ENCODE results near the gene ABCB6.

Gene ABCB6

DNA sequence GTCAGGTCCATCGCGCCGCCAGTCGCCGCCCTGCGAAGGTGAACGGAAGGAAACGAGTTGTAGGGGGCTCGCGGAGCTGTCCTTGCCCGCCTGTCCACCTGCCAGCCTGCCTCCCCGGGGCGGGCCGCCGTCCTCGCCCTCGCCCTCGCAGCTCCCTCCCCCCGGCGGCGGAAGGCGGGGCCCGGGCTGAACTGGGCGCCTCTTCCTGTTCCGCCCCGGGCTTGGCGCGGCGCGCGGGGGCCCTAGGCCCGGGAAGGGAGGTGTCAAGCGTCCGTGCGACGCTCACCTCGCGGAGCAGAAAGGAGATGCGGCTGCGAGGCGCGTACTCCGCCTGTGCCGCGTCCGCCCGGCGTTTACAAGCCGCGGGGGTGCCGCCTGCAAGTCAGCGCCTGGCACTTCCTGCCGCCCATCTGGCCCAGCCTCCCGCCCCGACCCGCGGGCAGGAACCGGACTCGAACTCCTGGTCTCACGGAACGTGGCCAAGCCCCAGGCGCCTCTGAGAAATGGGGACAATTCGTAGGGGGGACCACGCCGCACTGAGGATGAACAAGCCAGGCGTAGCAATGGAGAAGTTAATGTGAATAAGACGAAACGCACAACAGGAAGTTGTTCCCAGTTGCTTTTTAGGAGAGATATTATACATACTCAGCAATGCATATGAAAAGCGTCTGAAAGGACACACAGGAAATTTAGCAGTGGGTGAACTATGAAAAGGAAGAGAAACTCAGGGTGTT lies 41.8 kb downstream of the ABCB6 start, which contains the start of gene CNPPD1:
TSS of gene CNPPD1 (minus strand) at position 108 of the 734 bp plus-strand sequence. CDS start at position 11, 97 bp downstream.
- peaks cover 4 to 57% of the 10 kb centered on the region in 2 experiments; a peak in 2 of 3 replicates for H3K36me3 ChIP-seq (ENCODE audit: control insufficient read depth in 2 of 2, insufficient read depth in 1 of 2, low read length in 2 of 2)
- no peaks in the 10 kb centered on the region for H3K9me3 ChIP-seq (ENCODE audit: control insufficient read depth, insufficient read depth, low read depth, low read length)
- H3K4me3 ChIP-seq (ENCODE audit: low read depth, low read length): peak within 1 kb of the TSS; percentile 78
- H3K4me1 ChIP-seq (ENCODE audit: control insufficient read depth, insufficient read depth, low read length): peaks cover 6% of the 10 kb centered on the region; the same call in 1 of the 2 replicates
- ChIA-PET CTCF (interaction anchor here (0.5 to 8.4 kb wide), 7 partner anchors 17 to 240 kb away, joined by 3 to 101 read pairs (median 3); partner anchors contain the start of genes GLB1L, NHEJ1 and STK16), POLR2A (interaction anchor here (0.7 to 2.7 kb wide), 13 partner anchors 17 to 180 kb away, joined by 3 to 27 read pairs (median 4); partner anchors contain the start of genes ABCB6, ANKZF1, ATG9A and CFAP65)
- H3K27ac ChIP-seq (ENCODE audit: extremely low read depth, low read depth, low read length): peak within 1 kb of the TSS; percentile 79
- TF ChIP-seq ZBTB8A (tag by site-specific recombination; IDR thresholded peaks at IDR 0.05): peak; percentile 99
- TF ChIP-seq ZNF610 (tag by site-specific recombination; IDR thresholded peaks at IDR 0.05; ENCODE audit: borderline replicate concordance): no peak
- TF ChIP-seq, protein P1, sequence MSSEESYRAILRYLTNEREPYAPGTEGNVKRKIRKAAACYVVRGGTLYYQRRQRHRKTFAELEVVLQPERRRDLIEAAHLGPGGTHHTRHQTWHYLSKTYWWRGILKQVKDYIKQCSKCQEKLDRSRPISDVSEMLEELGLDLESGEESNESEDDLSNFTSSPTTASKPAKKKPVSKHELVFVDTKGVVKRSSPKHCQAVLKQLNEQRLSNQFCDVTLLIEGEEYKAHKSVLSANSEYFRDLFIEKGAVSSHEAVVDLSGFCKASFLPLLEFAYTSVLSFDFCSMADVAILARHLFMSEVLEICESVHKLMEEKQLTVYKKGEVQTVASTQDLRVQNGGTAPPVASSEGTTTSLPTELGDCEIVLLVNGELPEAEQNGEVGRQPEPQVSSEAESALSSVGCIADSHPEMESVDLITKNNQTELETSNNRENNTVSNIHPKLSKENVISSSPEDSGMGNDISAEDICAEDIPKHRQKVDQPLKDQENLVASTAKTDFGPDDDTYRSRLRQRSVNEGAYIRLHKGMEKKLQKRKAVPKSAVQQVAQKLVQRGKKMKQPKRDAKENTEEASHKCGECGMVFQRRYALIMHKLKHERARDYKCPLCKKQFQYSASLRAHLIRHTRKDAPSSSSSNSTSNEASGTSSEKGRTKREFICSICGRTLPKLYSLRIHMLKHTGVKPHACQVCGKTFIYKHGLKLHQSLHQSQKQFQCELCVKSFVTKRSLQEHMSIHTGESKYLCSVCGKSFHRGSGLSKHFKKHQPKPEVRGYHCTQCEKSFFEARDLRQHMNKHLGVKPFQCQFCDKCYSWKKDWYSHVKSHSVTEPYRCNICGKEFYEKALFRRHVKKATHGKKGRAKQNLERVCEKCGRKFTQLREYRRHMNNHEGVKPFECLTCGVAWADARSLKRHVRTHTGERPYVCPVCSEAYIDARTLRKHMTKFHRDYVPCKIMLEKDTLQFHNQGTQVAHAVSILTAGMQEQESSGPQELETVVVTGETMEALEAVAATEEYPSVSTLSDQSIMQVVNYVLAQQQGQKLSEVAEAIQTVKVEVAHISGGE (tag by site-specific recombination; conservative IDR thresholded peaks at IDR 0.05; ENCODE audit: low read depth): peak; percentile 85
- no peak for TF ChIP-seq SCRT2 (tag by site-specific recombination; IDR thresholded peaks at IDR 0.05)
- no peak for TF ChIP-seq ZNF843 (tag by site-specific recombination; IDR thresholded peaks at IDR 0.05)
- TF ChIP-seq HOXA7 (CRISPR knock-in tag; IDR thresholded peaks at IDR 0.05; ENCODE audit: borderline replicate concordance): no peak
- TF ChIP-seq ZNF2 (tag by site-specific recombination; IDR thresholded peaks at IDR 0.05): no peak
- TF ChIP-seq ZNF202 (tag by site-specific recombination; IDR thresholded peaks at IDR 0.05; ENCODE audit: borderline replicate concordance): no peak
- no peak for TF ChIP-seq ZFP69B (tag by site-specific recombination; IDR thresholded peaks at IDR 0.05)
- no peak for TF ChIP-seq ZNF140 (tag by site-specific recombination; IDR thresholded peaks at IDR 0.05)
- peak; percentile 62; the same call in 1 of the 2 replicates for TF ChIP-seq GLIS1 (tag by site-specific recombination; IDR thresholded peaks at IDR 0.05)
- TF ChIP-seq, protein P2, sequence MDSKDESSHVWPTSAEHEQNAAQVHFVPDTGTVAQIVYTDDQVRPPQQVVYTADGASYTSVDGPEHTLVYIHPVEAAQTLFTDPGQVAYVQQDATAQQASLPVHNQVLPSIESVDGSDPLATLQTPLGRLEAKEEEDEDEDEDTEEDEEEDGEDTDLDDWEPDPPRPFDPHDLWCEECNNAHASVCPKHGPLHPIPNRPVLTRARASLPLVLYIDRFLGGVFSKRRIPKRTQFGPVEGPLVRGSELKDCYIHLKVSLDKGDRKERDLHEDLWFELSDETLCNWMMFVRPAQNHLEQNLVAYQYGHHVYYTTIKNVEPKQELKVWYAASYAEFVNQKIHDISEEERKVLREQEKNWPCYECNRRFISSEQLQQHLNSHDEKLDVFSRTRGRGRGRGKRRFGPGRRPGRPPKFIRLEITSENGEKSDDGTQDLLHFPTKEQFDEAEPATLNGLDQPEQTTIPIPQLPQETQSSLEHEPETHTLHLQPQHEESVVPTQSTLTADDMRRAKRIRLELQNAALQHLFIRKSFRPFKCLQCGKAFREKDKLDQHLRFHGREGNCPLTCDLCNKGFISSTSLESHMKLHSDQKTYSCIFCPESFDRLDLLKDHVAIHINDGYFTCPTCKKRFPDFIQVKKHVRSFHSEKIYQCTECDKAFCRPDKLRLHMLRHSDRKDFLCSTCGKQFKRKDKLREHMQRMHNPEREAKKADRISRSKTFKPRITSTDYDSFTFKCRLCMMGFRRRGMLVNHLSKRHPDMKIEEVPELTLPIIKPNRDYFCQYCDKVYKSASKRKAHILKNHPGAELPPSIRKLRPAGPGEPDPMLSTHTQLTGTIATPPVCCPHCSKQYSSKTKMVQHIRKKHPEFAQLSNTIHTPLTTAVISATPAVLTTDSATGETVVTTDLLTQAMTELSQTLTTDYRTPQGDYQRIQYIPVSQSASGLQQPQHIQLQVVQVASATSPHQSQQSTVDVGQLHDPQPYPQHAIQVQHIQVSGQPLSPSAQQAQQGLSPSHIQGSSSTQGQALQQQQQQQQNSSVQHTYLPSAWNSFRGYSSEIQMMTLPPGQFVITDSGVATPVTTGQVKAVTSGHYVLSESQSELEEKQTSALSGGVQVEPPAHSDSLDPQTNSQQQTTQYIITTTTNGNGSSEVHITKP (tag by site-specific recombination; IDR thresholded peaks at IDR 0.05): no peak
- TF ChIP-seq ZNF132 (tag by site-specific recombination; IDR thresholded peaks at IDR 0.05; ENCODE audit: borderline replicate concordance): no peak
- TF ChIP-seq, protein P3, sequence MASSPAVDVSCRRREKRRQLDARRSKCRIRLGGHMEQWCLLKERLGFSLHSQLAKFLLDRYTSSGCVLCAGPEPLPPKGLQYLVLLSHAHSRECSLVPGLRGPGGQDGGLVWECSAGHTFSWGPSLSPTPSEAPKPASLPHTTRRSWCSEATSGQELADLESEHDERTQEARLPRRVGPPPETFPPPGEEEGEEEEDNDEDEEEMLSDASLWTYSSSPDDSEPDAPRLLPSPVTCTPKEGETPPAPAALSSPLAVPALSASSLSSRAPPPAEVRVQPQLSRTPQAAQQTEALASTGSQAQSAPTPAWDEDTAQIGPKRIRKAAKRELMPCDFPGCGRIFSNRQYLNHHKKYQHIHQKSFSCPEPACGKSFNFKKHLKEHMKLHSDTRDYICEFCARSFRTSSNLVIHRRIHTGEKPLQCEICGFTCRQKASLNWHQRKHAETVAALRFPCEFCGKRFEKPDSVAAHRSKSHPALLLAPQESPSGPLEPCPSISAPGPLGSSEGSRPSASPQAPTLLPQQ (tag by site-specific recombination; IDR thresholded peaks at IDR 0.05): peak; percentile 48; the same call in 1 of the 2 replicates
- TF ChIP-seq ZBTB7A (tag by site-specific recombination; IDR thresholded peaks at IDR 0.05; ENCODE audit: low read depth): peak; percentile 6; the same call in 1 of the 2 replicates
- TF ChIP-seq GLIS2 (tag by site-specific recombination; IDR thresholded peaks at IDR 0.05): peak; percentile 96
- TF ChIP-seq ZNF311 (tag by site-specific recombination; IDR thresholded peaks at IDR 0.05; ENCODE audit: borderline replicate concordance): no peak
- TF ChIP-seq, protein P4, sequence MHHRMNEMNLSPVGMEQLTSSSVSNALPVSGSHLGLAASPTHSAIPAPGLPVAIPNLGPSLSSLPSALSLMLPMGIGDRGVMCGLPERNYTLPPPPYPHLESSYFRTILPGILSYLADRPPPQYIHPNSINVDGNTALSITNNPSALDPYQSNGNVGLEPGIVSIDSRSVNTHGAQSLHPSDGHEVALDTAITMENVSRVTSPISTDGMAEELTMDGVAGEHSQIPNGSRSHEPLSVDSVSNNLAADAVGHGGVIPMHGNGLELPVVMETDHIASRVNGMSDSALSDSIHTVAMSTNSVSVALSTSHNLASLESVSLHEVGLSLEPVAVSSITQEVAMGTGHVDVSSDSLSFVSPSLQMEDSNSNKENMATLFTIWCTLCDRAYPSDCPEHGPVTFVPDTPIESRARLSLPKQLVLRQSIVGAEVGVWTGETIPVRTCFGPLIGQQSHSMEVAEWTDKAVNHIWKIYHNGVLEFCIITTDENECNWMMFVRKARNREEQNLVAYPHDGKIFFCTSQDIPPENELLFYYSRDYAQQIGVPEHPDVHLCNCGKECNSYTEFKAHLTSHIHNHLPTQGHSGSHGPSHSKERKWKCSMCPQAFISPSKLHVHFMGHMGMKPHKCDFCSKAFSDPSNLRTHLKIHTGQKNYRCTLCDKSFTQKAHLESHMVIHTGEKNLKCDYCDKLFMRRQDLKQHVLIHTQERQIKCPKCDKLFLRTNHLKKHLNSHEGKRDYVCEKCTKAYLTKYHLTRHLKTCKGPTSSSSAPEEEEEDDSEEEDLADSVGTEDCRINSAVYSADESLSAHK (tag by site-specific recombination; IDR thresholded peaks at IDR 0.05): no peak
- peak; percentile 23; the same call in 1 of the 2 replicates for TF ChIP-seq ZBTB48 (tag by site-specific recombination; IDR thresholded peaks at IDR 0.05)
- no peak for TF ChIP-seq TCF7L2 (IDR thresholded peaks at IDR 0.05; ENCODE audit: borderline replicate concordance, low read depth, low read length)
- TF ChIP-seq ZNF175 (tag by site-specific recombination; IDR thresholded peaks at IDR 0.05): no peak
- TF ChIP-seq ZNF416 (tag by site-specific recombination; IDR thresholded peaks at IDR 0.05): no peak
- TF ChIP-seq, protein P5, sequence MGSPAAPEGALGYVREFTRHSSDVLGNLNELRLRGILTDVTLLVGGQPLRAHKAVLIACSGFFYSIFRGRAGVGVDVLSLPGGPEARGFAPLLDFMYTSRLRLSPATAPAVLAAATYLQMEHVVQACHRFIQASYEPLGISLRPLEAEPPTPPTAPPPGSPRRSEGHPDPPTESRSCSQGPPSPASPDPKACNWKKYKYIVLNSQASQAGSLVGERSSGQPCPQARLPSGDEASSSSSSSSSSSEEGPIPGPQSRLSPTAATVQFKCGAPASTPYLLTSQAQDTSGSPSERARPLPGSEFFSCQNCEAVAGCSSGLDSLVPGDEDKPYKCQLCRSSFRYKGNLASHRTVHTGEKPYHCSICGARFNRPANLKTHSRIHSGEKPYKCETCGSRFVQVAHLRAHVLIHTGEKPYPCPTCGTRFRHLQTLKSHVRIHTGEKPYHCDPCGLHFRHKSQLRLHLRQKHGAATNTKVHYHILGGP (tag by site-specific recombination; IDR thresholded peaks at IDR 0.05): no peak
- TF ChIP-seq REPIN1 (tag by site-specific recombination; IDR thresholded peaks at IDR 0.05; ENCODE audit: low read depth): no peak
- no peak for TF ChIP-seq ZNF624 (tag by site-specific recombination; IDR thresholded peaks at IDR 0.05)
